HG03439 (cell line): ENCODE measurements around the gene ACVR1.
"Not testable (repeated sequence)": the region's sequence is repeated elsewhere in the genome, so short reads cannot be mapped to it uniquely, and the experiment has no call there.

Experiments used
- ATAC-seq: cut with Tn5 transposase; IDR thresholded peaks from one replicate; pipeline ENCODE4 v1.9.1; 2021; ENCODE audit warnings: mild to moderate bottlenecking, moderate library complexity; ENCODE audit not compliant: unreplicated experiment

The ACVR1 gene

DNA sequence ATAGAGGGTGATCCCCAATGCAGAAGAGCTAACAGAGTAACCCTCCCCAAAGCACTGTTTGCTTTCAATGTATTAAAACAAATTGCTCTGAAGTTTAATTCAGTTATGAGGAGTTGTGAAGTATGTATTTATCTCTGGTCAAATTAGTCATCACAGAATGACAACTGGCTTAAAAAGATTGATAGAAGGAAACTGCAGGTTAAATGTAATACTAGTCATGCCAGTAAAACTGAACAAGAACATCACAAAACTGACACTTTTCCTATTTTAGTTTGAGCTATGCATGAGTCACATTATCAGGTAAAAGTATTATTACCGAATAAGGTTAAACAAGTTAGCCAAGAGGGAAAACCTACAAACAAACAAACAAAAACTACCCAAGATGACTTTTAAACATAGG, 148.4 kb downstream of the ACVR1 start:
- ATAC-seq = no peak

DNA sequence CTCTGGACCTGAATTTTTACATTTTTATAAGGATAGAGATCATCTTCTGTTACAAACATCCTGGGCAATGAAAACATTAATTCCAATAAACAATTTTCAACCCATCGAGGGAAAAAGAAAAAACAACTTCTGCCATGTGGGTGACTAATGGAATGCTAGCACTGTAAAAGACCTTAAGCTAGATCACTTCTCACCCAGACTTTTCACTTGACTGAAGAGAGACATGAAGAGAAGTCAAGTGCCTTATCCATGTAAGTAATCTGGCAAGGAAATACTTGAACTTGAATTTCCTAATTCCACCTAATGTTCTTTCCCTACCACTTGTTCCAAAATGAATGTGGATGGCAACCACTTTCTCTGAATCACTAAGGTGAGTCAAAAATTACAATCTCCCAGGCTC, 149.2 kb downstream of the ACVR1 start:
- no peak for ATAC-seq

DNA sequence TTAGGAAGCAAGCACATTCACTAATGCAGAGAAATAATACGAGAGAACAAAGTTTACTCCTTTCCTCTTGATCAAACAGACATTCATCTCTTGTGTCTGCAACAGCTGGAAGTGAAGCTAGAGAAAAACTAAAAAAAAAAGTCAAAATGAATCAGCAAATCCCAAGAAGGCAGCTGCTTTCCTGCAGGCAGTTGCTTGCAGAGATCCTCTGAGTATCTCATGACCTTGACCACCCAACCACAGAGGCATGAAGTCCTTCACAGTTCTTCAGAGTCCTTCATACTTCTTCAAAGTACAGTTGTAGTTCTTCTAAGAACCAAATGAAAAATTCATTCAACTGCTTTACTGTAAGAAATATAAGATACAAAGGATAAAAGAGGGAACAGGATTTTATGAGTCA, 150.3 kb downstream of the ACVR1 start:
- no peak for ATAC-seq

DNA sequence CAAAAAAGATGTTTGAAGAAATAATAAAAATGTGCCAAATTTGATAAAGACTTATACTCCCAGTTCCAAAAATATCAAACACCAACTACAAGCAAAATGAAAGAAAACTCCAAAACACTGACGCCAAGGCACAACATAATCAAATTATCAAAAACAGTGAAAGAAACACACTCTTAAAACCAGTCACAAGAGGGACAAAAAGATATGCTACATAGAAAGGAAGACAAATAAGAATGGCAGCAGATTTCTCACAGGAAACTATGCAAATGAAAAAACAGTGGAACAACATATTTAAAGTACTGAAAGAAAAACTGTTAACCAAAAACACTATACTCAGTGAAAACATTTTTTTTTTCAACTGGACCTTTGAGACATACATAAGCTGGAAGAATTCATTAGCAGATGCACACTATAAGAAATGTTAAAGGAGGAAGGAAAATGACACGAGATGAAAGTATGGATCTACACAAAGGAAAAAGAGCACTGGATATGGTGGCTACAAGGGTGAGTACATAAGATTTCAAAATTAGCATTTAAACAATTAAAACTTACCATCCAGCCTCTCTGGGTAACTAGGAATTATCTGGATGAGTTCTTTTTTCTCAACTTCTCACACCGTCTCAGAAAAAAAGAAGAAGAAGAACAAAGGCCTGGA, 153.4 kb downstream of the ACVR1 start:
- no peak for ATAC-seq

DNA sequence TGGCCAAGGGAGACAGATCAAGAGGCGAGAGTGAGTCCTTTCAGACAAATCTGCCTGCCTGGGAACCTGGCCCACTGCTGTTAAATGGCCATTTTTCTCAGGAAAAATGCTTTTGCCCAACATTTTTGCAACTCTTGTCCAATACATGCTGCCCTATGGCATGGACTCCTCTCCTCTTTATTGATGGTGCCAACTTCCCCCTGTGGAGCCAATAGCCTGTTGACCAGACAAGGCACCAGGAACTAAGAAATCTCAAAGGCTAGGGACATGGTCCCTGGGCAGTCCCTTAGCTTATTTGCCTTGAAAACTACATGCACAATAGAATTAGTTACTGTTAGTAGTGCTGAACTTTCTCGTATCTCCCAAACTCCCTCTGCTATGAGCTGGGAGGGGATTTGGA, 155.6 kb downstream of the ACVR1 start:
- ATAC-seq = no peak

DNA sequence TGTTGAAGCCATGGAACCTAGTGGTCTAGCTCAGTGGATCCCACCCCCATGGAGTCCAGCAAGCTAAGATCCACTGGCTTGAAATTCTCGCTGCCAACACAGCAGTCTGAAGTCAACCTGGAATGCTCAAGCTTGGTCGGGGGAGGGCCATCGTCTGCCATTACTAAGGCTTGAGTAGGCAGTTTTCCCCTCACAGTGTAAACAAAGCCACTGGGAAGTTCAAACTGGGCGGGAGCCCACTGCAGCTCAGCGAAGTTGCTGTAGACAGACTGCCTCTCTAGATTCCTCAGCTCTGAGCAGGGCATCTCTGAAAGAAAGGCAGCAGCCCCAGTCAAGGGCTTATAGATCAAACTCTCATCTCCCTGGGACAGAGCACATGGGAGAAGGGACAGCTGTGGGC, 171.5 kb downstream of the ACVR1 start:
- not testable (repeated sequence) for ATAC-seq

DNA sequence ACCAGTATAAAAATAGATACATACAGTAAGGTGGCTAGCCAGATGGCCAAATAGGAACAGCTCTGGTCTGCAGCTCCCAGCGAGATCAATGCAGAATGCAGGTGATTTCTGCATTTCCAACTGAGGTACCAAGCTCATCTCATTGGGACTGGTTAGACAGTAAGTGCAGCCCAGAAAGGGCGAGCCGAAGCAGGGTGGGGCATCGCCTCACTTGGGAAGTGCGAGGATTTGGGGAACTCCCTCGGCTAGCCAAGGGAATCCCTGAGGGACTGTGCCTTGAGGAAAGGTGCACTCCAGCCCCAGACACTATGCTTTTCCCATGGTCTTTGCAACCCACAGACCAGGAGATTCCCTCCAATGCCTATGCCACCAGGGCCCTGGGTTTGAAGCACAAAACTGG, 172.0 kb downstream of the ACVR1 start:
- not testable (repeated sequence) for ATAC-seq

DNA sequence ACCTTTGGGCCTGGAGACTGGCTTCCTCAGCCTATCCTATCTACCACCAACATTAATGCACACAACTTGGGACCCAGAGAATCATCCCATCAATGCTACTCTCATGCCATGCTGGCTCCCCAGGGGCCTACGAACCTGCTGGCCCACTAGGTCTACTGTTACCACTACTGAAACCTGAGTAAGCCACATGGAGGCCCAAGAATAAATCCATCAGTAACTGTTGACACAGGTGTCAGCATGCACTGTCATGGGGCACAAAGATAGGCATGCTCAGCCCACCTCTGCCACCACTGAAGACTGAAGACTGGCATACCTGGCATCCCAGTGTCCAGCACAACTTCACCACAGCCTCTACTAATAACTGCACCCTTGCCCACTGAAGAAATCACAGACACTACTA, 176.3 kb downstream of the ACVR1 start:
- ATAC-seq = no peak

DNA sequence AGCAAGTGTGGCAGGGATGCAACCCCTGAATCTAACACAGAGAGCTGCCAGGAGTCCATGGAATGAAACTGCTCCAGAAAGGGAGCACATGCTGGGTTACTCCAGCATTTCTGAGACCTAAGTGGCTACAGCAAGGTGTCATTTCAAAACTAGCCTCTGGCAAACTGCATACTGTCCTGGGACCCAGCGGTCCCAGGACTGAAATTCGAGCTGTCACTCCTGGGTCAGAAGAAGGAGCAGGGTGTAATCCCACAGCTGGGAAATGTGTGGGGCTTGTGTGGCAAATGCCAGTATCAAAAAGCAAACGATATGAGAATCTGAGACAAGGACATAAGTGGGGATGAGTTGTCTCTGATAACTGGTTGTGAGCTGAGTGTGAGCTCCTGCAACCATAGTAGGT, 177.1 kb downstream of the ACVR1 start:
- no peak for ATAC-seq

DNA sequence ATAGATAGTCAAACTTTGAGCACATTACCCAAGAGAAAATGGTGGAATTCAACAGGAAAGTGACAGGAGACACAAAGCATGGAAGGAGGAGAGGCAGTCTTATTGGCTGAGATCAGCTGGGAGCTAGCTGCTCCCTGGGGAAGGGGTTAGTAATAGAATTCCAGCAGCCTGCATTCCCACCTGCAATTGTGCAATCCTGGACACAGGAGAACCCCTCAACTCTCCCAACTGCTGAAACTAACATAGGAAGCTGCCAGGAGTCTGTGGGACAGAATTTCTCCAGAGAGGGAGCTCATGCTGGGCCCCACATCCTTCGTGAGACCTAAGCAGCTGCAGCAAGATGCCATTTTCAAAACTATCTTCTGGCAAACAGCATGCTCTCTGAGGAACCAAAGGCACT, 177.7 kb downstream of the ACVR1 start:
- no peak for ATAC-seq

DNA sequence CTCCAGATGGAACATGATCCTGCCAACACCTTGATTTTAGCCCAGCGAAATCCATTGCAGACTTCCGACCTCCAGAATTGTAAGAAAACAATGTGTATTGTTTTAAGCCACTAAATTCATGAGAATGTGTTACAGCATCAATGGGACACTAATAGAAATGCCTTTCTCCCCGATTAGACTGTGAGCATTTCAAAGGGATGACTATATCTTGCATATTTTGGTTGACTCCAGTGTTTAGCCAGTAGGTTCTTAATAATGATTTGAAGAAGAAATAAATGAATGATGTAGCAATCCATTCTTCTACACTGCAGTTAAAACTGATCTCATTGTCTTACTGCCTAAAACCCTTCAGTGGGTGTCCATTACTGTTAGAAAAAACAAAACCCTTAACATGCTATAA, 180.1 kb downstream of the ACVR1 start:
- ATAC-seq = no peak

DNA sequence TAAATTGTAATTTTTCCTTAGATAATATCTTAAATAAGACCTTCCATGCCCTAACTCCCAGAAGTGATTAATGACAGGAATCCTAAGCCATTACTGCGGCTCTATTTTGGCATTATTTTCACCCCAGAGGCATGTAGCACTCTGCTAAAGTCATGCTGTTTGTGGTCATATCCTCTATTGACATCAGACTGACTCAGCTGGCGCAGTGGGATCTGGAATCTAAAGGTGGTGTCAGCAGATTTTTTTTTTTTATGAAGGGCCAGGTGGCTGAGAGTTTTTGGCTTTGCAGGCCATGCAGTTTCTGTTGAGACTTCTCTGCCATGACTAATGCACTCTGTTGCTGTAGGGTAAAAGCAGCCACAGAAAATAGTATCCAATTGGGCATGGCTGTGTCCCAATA, 183.4 kb downstream of the ACVR1 start:
- ATAC-seq = no peak

DNA sequence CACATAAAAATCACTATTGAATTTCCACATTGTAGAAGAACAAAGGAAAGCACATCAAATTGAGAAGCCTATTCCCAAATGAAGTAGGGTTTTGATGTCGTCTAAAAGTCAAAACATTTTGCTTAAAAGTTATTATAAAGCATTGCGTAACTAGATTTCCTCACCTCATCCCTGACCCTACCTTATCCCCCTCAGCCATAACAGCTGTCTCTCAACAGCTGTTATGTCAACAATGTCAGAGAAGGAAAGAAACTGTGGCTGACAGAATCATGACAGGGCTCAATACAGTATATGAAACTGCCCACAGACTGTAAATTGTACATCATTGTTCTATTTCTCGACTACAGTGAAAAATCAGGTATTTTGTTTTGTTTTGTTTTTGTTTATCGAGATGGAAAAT, 184.4 kb downstream of the ACVR1 start:
- no peak for ATAC-seq

DNA sequence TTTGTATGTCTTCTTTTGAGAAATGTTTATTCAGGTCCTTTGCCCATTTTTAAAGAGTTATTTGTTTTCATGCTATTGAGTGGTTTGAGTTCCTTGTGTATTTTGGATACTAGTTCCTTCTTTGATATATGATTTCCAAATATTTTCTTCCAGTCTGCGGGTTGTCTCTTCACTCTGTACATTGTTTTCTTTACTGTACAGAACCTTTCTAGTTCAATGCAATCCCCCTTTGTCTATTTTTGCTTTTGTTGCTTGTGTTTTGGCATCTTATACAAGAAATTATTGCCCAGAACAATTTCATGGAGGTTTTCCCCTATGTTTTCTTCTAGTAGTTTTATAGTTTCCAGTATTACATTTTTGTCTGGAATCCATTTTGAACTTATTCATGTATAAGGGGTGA, 185.0 kb downstream of the ACVR1 start:
- ATAC-seq = no peak
